Bronchial epithelial cell (primary cell): ENCODE results near the gene ARAF. TPM values are rescaled to one million over a fixed set of nuclear protein-coding genes. Genes with fewer than 3 reads are reported as not detected.
A peak's percentile ranks its signal among the peaks of the same experiment; 100 is the strongest.
"Not testable (repeated sequence)": the region's sequence is repeated elsewhere in the genome, so short reads cannot be mapped to it uniquely, and the experiment has no call there.

Experiments
- DNase-seq: peaks from one replicate; pipeline ENCODE4 v3.0.0-alpha.2; 2010; ENCODE audit warnings: low read depth
- FAIRE-seq: peaks from 2 replicates; lab custom pipeline; 2011; peaks lifted over from hg19 to GRCh38; lab: Jason Lieb, UNC
- H3K27me3 ChIP-seq: 2 replicates; pipeline ENCODE4 v1.5.1; 2011; ENCODE audit warnings: low read length; ENCODE audit not compliant: control insufficient read depth, insufficient read depth
- H3K36me3 ChIP-seq: 2 replicates; pipeline ENCODE4 v1.5.1; 2011; ENCODE audit warnings: low read length; ENCODE audit not compliant: control insufficient read depth, insufficient read depth
- H3K4me3 ChIP-seq: 2 replicates; pipeline ENCODE4 v1.5.1; 2011; ENCODE audit warnings: mild to moderate bottlenecking, low read depth, low read length, control low read depth
- CTCF ChIP-seq: IDR thresholded peaks from 2 replicates; pipeline ENCODE4 v1.5.1; 2011; ENCODE audit warnings: mild to moderate bottlenecking, moderate library complexity, low read length, control low read depth, inconsistent platforms; ENCODE audit not compliant: insufficient read depth, severe bottlenecking
- total RNA-seq: library from RNA; depleted of rRNA; stranded (reverse); fragments of >200 nt; gene quantifications from 2 replicates; pipeline ENCODE4 v1.2.1, GENCODE V29; 2014

Gene ARAF
- total RNA-seq, result 9.2 and 10.6 TPM in 2 replicates

DNA sequence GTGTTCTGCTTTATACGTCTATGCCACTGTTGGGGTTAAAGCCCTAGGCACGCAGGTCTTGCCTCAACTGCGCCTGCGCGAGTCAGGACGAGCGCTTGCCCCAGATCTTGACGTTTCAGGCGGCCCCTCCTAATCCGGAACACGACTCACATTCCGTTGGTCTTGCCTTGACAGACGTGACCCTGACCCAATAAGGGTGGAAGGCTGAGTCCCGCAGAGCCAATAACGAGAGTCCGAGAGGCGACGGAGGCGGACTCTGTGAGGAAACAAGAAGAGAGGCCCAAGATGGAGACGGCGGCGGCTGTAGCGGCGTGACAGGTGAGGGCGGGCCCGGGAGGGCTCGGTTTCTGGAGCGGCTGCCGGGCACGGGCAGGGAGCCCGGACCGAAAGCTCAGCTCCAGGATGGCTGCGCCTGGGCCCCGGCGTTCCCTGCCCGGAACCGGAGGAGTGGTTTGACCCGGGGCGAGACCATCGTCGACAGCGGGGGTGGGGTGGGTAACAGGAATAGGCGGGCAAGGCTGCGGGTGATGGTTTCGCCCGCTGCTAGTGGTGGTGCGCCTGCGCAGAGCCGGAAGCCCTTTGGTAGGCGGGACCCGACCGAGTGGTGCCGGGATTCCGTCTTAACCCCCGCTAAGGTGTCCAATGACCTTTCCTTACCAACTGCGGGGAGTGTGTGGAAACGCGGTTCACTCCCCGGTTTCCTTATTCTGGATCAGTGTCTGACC is at the start of gene ARAF:
ARAF (plus strand) TSS at position 272 of the 725 bp plus-strand sequence. CDS start 1,763 bp downstream, outside the sequence.
- peak; percentile 94 for DNase-seq
- no peak for TF ChIP-seq CTCF
- Histone ChIP-seq H3K36me3 (peaks cover 4% of the 10 kb centered on the region), H3K4me3 (peak within 1 kb of the TSS; percentile 49), H3K27me3 (no peaks in the 10 kb centered on the region)
- FAIRE-seq, result no peak

DNA sequence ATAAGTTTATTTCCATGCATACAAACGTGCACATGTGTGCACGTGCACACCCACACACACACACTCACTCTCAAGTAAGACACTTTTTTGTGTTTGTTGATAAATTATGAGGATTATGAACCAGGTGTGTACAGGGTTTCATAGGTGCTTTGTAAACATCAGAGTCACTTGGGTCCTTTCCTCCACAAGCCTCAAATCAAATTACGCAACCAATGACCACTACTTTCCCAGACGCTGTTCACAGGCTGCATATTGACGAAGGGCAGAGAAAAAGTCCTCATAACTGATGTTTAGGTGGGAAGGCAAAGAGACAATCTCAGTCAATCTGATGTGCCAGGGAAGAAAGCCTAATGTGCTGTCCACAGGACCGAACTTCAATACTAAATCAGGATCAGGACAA is 48.6 kb upstream of the ARAF start:
- not testable (repeated sequence) for DNase-seq, H3K27me3 ChIP-seq, H3K36me3 ChIP-seq, FAIRE-seq, H3K4me3 ChIP-seq

DNA sequence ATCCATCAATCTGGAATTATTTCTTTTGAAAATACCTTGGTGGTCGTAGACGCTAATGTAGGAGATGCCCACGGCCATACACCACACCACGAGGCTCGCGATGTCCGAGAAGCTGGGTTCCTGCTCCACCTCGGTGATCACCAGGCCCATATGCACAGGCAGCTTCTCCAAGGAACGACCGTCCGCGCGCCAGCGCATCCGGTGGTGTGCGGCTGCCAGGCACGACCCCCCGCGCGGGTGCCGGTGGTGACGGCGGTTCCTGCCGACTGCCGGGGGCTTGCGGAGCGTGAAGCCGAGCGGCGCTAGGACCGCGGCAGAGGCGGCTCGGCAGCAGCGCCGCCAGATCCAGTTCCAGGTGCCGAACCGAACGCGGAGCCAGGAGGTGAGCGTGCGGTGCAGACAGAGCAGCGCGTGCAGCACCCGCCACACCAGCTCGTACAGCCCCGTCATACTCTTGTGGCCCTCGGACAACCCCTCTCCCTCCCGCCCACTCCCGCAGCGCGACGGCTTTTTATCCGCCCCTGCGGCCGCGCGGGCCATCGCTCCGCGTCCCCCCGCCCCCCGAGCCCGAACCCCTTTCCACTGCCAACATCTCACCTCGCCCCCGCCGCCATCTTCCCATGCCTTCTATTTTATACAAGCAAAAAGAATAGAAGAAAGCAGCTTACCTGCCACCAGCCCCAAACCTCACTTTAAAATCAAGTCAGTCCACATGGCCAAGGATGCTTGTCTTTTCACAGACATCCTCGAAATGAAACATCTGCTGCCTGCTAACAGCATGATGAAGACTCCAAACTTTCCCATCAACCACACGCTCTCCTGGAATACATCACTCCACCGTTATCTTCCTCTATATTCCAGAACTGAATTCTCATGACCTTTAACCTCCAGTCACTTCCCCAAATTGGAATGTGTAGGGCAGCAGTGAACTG is 47.7 kb upstream of the ARAF start:
- not testable (repeated sequence) for H3K36me3 ChIP-seq, H3K27me3 ChIP-seq, DNase-seq
- H3K4me3 ChIP-seq, result peak overlapping the region; percentile 28
- peak; percentile 66 for FAIRE-seq

GRCh38 chrX:47514533-47515235 is 46.3 kb upstream of the ARAF start:
- Histone ChIP-seq H3K27me3 (no peaks in the 10 kb centered on the region), H3K36me3 (no peaks in the 10 kb centered on the region), H3K4me3 (no peak overlapping the region)
- FAIRE-seq, result no peak
- DNase-seq, result peak; percentile 67
- no peak for TF ChIP-seq CTCF

- DNase-seq (peak; percentile 73), FAIRE-seq (no peak)
- H3K4me3 ChIP-seq, result no peak overlapping the region
- no peaks in the 10 kb centered on the region for H3K27me3 ChIP-seq
- no peaks in the 10 kb centered on the region for H3K36me3 ChIP-seq
- TF ChIP-seq CTCF, result no peak
Measured at GRCh38 chrX:47515941-47516665, 44.9 kb upstream of the ARAF start.

GRCh38 chrX:47518144-47518543 is 42.9 kb upstream of the ARAF start:
- DNase-seq (no peak), FAIRE-seq (no peak)
- Histone ChIP-seq H3K36me3 (no peaks in the 10 kb centered on the region), H3K4me3 (no peak overlapping the region), H3K27me3 (no peaks in the 10 kb centered on the region)
- TF ChIP-seq CTCF, result no peak
